NCI-H2029 treated with DMSO at 0.1 percent for 48 hours (cell line): ENCODE measurements around the gene TMEM117.

Experiments
- DNase-seq: peaks from one replicate; lab custom pipeline; 2025; lab: John Stamatoyannopoulos, UW

The TMEM117 gene

GRCh38 chr12:44379831-44380230, 544.0 kb downstream of the TMEM117 start:
- DNase-seq = no peak

GRCh38 chr12:44380861-44381260, 545.0 kb downstream of the TMEM117 start:
- DNase-seq = no peak

GRCh38 chr12:44381341-44381740, 545.5 kb downstream of the TMEM117 start:
- no peak for DNase-seq

DNA sequence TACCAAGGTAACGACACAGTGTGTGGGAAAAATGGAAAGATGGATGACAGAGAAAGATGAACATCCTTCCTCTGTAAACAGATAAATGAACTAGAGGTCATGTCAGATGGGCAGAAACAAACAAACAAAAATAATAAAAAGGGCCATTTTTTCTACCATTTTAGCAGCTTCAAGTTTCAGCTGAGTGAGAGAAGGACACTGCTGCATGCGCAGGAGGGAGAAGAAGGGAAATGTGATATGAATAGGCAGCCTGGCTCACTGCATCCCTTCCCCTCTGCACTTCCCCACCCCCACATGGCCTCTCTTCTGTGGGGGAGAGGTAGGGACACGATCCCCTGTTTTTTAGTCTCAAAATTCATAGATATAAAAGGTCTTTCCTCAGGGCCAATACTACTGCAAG, 548.3 kb downstream of the TMEM117 start:
- DNase-seq = no peak

- no peak for DNase-seq
These were observed 550.1 kb downstream of the TMEM117 start for GRCh38 chr12:44385964-44386363.

GRCh38 chr12:44387581-44387980, 551.7 kb downstream of the TMEM117 start:
- no peak for DNase-seq

DNA sequence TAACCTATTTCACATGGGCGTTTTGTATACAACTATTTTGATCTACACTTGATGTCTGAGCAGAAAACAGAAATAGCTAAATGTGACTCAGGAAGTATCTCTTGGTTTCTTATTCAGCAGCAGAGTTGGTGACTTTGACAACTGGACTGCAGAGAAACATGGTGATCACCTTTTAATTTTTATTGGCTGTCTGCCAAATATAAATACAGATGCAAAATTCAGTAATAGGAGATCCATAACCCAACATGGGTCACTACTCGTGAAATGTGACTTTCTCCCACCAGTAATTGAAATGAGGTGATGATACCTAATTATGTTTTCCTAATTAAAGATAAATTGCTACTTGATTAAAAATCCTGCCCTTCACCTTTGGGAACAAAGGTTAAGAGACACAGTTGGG, 553.2 kb downstream of the TMEM117 start:
- no peak for DNase-seq

- no peak for DNase-seq
These were observed 554.0 kb downstream of the TMEM117 start for GRCh38 chr12:44389896-44390295.

GRCh38 chr12:44397631-44398030, 561.8 kb downstream of the TMEM117 start:
- DNase-seq = no peak

GRCh38 chr12:44403185-44403584, 567.3 kb downstream of the TMEM117 start:
- DNase-seq = no peak

- DNase-seq = no peak
These were observed 569.4 kb downstream of the TMEM117 start for GRCh38 chr12:44405297-44405696.

DNA sequence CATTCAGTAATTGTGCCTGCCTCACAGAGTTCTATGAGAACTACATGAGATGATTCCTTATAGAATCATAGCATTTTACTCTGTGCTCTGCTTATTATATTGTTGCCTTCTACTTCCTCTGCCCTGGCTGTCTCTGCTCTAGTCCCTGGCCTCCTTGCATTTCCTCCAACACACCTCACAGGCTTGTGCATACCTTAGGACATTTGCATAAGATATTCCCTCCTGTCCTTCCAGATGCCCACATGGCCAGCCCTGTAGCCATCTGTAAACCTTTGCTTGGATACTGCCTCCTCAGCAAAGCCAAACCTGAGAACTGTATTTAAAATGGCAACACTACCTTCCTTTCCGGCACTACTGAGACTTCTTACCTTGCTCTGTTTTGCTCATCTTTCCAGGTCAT, 586.7 kb downstream of the TMEM117 start:
- DNase-seq = no peak

DNA sequence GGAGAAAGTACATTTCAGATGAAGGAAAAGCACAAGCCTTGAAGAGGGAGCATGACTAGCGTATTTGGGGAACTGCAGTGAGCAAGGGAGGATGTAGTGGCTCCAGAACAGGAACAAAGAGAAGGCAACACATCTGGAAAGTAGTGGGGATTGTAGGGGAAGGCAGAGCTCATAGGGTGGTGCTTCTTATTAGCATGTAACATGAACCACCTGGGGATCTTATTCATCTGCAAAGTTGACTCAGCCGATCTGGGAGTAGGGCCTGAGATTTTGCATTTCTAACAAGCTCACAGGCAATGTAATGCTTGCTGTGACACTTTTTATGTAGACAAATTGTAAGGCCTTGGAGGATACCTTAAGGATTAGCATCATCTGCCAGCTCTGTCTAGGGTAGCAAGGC, 592.9 kb downstream of the TMEM117 start:
- no peak for DNase-seq

GRCh38 chr12:44431647-44432343, 595.9 kb downstream of the TMEM117 start:
- DNase-seq = no peak

DNA sequence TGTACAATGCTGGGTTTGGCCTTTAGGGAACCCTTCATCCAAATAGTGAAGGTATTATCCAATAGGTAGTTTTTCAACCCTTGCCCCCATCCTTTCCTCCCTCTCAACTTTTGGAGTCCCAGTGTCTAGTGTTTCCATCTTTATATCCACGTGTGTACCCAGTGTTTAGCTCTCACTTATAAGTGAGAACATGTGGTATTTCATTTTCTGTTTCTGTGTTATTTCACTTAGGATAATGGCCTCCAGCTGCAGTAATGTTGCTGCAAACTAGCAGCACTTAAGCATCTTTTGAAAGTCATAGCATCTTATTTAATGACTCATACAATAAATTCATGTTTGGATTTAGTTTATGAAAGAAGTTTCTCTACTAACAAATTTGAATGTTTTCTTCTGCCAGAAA, 597.8 kb downstream of the TMEM117 start:
- DNase-seq = no peak

DNA sequence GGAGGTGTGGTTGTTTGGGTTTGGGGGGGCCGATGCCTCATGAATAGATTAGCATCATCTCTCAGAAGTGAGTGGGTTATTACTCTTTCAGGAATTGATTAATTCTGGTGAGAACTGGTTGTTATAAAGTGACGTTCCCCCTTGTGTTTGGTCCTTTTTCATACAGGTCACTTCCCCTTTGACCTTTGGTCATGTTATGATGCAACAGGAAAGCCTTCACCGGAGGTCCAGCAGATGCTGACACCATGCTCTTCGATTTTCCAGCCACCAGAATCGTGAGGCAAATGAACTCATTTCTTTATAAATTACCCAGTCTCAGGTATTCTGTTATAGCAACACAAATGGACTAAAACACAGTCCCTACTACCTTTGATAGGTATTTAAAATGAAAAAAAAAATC, 600.9 kb downstream of the TMEM117 start:
- DNase-seq = no peak
